ENCODE results near the gene CD83. TPM values are rescaled to one million over a fixed set of nuclear protein-coding genes. Genes with fewer than 3 reads are reported as not detected.

Gene CD83
- total and polyA plus RNA-seq, 9 donors, result 3.4 to 29.4 (median 22.2) TPM

- TF ChIP-seq CTCF (IDR thresholded peaks at IDR 0.05), result no peak
- no peak for TF ChIP-seq POLR2A (IDR thresholded peaks at IDR 0.05)
- no peak for TF ChIP-seq EP300 (IDR thresholded peaks at IDR 0.05)
- WGBS, 3 donors, result 61 to 78% (median 77%) methylated on average over 1 of the region's 1 CpG
- intact Hi-C loops (cut with DNase I), result loop anchor here in 1 of 4 donors (10.0 kb wide), 1 partner anchor 1374 kb away; no protein-coding TSS in a partner anchor
- Histone ChIP-seq H3K27ac (no peak overlapping the region), H3K9me3 (no peaks in the 10 kb centered on the region), H3K4me3 (no peak overlapping the region), H3K27me3 (no peaks in the 10 kb centered on the region), H3K4me1 (ENCODE audit: insufficient read depth) (peaks cover 5% of the 10 kb centered on the region), H3K36me3 (no peaks in the 10 kb centered on the region)
- no peak for DNase-seq
Measured at GRCh38 chr6:14120546-14120945, 3.0 kb downstream of the CD83 start.

- Histone ChIP-seq H3K27me3 (no peaks in the 10 kb centered on the region), H3K36me3 (no peaks in the 10 kb centered on the region), H3K4me3 (no peak overlapping the region), H3K9me3 (no peaks in the 10 kb centered on the region), H3K4me1 (ENCODE audit: insufficient read depth) (peaks cover 5% of the 10 kb centered on the region), H3K27ac (no peak overlapping the region)
- intact Hi-C loops (cut with DNase I), result loop anchor here in 1 of 4 donors (10.0 kb wide), 1 partner anchor 1373 kb away; no protein-coding TSS in a partner anchor
- TF ChIP-seq EP300 (IDR thresholded peaks at IDR 0.05) (no peak), CTCF (IDR thresholded peaks at IDR 0.05) (no peak), POLR2A (IDR thresholded peaks at IDR 0.05) (no peak)
- 89 to 94% (median 92%) methylated on average over 4 of the region's 4 CpGs for WGBS, 3 donors
- DNase-seq, result no peak
Measured at GRCh38 chr6:14121936-14122344, 4.4 kb downstream of the CD83 start.

- no peak for TF ChIP-seq EP300 (IDR thresholded peaks at IDR 0.05)
- TF ChIP-seq POLR2A (IDR thresholded peaks at IDR 0.05), result no peak
- no peak for TF ChIP-seq CTCF (IDR thresholded peaks at IDR 0.05)
- Histone ChIP-seq H3K4me3 (no peak overlapping the region), H3K9me3 (no peaks in the 10 kb centered on the region), H3K27ac (no peak overlapping the region), H3K36me3 (no peaks in the 10 kb centered on the region), H3K27me3 (no peaks in the 10 kb centered on the region), H3K4me1 (ENCODE audit: insufficient read depth) (peaks cover 2% of the 10 kb centered on the region)
- intact Hi-C loops (cut with DNase I), result loop anchor here in 1 of 4 donors (10.0 kb wide), 1 partner anchor 1371 kb away; no protein-coding TSS in a partner anchor
- WGBS, 3 donors, result 88 to 90% (median 89%) methylated on average over 6 of the region's 6 CpGs
- DNase-seq, result no peak
Measured at GRCh38 chr6:14123386-14124111, 6.0 kb downstream of the CD83 start.

GRCh38 chr6:14125346-14125745 is 7.8 kb downstream of the CD83 start:
- 93 to 97% (median 93%) methylated on average over 3 of the region's 3 CpGs for WGBS, 3 donors
- H3K36me3 ChIP-seq, result no peaks in the 10 kb centered on the region
- no peak overlapping the region for H3K27ac ChIP-seq
- intact Hi-C loops (cut with DNase I), result loop anchor here in 1 of 4 donors (10.0 kb wide), 1 partner anchor 1369 kb away; no protein-coding TSS in a partner anchor
- no peak for DNase-seq
- TF ChIP-seq EP300 (IDR thresholded peaks at IDR 0.05) (no peak), CTCF (IDR thresholded peaks at IDR 0.05) (no peak), POLR2A (IDR thresholded peaks at IDR 0.05) (no peak)
- peaks cover 2% of the 10 kb centered on the region for H3K4me1 ChIP-seq (ENCODE audit: insufficient read depth)
- no peak overlapping the region for H3K4me3 ChIP-seq
- H3K27me3 ChIP-seq, result no peaks in the 10 kb centered on the region
- no peaks in the 10 kb centered on the region for H3K9me3 ChIP-seq
